Endothelial cell (in vitro differentiated cells): ENCODE results near the gene GRHL1. TPM values are rescaled to one million over a fixed set of nuclear protein-coding genes. Genes with fewer than 3 reads are reported as not detected.
"Not testable (repeated sequence)": the region's sequence is repeated elsewhere in the genome, so short reads cannot be mapped to it uniquely, and the experiment has no call there.

Experiments used
- DNase-seq: peaks from one replicate; pipeline ENCODE4 v3.0.0; 2021; ENCODE audit warnings: low spot score
- H3K27ac Mint-ChIP-seq: one replicate; pipeline ENCODE4 v1.8.0; 2021; ENCODE audit warnings: mixed read lengths, inconsistent platforms; ENCODE audit not compliant: unreplicated experiment
- H3K27me3 Mint-ChIP-seq: one replicate; pipeline ENCODE4 v1.8.0; 2021; ENCODE audit warnings: mild to moderate bottlenecking, moderate library complexity, mixed read lengths, inconsistent platforms; ENCODE audit not compliant: unreplicated experiment
- H3K36me3 Mint-ChIP-seq: one replicate; pipeline ENCODE4 v1.8.0; 2021; ENCODE audit warnings: mild to moderate bottlenecking, low read depth, mixed read lengths, inconsistent platforms; ENCODE audit not compliant: unreplicated experiment
- H3K4me1 Mint-ChIP-seq: one replicate; pipeline ENCODE4 v1.8.0; 2021; ENCODE audit warnings: mild to moderate bottlenecking, mixed read lengths, inconsistent platforms; ENCODE audit not compliant: unreplicated experiment
- H3K4me3 Mint-ChIP-seq: one replicate; pipeline ENCODE4 v1.8.0; 2021; ENCODE audit warnings: mild to moderate bottlenecking, mixed read lengths, inconsistent platforms; ENCODE audit not compliant: unreplicated experiment
- H3K9me3 Mint-ChIP-seq: one replicate; pipeline ENCODE4 v1.8.0; 2021; ENCODE audit warnings: mixed read lengths, inconsistent platforms; ENCODE audit not compliant: unreplicated experiment
- total RNA-seq: library from RNA; stranded (reverse); fragmentation: NEBNext Ultra II Directional; extraction: Animal tissue kit (Norgen Biotek cat#: 25700); gene quantifications from one replicate; pipeline ENCODE4 v1.2.1, GENCODE V29; 2021; ENCODE audit not compliant: unreplicated experiment
- TF ChIP-seq, protein P1 (sequence below): fragments of 200-600 bp; sonication (generic); IDR thresholded peaks from one replicate; pipeline ENCODE4 v1.5.0; 2021; ENCODE audit warnings: antibody characterized with exemption; ENCODE audit not compliant: unreplicated experiment

Gene GRHL1
- total RNA-seq, 1 donor from 2014 or later, result 1.7 TPM

DNA sequence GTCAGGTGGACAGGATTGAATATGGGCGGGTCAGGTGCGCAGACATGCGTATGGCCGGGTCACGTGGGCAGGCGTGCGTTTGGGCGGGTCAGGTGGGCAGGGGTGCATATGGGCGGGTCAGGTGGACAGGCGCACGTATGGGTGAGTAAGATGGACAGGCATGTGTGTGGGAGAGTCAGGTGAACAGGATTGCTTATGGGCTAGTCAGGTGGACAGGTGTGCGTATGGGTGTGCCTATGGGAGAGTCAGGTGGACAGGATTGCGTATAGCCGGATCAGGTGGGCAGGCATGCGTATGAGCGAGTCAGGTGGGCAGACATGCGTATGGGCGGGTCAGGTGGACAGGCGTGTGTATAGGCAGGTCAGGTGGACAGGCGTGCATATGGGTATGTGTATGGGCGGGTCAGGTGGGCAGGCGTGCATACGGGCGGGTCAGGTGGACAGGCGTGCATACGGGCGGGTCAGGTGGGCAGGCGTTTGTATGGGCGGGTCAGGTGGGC lies 61.5 kb downstream of the GRHL1 start:
- H3K36me3 Mint-ChIP-seq, result no peaks in the 10 kb centered on the region
- H3K9me3 Mint-ChIP-seq, result no peaks in the 10 kb centered on the region
- H3K4me1 Mint-ChIP-seq, result no peaks in the 10 kb centered on the region
- no peak for DNase-seq
- TF ChIP-seq, protein P1, sequence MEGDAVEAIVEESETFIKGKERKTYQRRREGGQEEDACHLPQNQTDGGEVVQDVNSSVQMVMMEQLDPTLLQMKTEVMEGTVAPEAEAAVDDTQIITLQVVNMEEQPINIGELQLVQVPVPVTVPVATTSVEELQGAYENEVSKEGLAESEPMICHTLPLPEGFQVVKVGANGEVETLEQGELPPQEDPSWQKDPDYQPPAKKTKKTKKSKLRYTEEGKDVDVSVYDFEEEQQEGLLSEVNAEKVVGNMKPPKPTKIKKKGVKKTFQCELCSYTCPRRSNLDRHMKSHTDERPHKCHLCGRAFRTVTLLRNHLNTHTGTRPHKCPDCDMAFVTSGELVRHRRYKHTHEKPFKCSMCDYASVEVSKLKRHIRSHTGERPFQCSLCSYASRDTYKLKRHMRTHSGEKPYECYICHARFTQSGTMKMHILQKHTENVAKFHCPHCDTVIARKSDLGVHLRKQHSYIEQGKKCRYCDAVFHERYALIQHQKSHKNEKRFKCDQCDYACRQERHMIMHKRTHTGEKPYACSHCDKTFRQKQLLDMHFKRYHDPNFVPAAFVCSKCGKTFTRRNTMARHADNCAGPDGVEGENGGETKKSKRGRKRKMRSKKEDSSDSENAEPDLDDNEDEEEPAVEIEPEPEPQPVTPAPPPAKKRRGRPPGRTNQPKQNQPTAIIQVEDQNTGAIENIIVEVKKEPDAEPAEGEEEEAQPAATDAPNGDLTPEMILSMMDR, result no peak
- no peak overlapping the region for H3K4me3 Mint-ChIP-seq
- H3K27ac Mint-ChIP-seq, result no peak overlapping the region
- H3K27me3 Mint-ChIP-seq, result no peaks in the 10 kb centered on the region

DNA sequence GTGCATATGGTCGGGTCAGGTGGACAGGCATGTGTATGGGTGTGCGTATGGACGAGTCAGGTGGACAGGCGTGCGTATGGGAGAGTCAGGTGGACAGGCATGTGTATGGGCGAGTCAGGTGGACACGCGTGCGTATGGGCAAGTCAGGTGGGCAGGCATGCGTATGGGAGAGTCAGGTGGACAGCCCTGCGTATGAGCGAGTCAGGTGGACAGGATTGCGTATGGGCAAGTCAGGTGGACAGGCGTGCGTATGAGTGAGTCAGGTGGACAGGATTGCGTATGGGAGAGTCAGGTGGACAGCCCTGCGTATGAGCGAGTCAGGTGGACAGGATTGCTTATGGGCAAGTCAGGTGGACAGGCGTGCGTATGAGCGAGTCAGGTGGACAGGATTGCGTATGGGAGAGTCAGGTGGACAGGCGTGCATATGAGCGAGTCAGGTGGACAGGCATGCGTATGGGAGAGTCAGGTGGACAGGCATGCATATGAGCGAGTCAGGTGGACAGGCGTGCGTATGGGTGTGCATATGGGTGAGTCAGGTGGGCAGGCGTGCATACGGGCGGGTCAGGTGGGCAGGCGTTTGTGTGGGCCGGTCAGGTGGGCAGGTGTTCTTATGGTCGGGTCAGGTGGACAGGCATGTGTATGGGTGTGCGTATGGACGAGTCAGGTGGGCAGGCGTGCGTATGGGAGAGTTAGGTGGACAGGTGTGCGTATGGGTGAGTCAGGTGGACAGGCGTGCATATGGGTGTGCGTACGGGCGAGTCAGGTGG lies 62.3 kb downstream of the GRHL1 start:
- not testable (repeated sequence) for H3K4me1 Mint-ChIP-seq, H3K36me3 Mint-ChIP-seq, H3K9me3 Mint-ChIP-seq

DNA sequence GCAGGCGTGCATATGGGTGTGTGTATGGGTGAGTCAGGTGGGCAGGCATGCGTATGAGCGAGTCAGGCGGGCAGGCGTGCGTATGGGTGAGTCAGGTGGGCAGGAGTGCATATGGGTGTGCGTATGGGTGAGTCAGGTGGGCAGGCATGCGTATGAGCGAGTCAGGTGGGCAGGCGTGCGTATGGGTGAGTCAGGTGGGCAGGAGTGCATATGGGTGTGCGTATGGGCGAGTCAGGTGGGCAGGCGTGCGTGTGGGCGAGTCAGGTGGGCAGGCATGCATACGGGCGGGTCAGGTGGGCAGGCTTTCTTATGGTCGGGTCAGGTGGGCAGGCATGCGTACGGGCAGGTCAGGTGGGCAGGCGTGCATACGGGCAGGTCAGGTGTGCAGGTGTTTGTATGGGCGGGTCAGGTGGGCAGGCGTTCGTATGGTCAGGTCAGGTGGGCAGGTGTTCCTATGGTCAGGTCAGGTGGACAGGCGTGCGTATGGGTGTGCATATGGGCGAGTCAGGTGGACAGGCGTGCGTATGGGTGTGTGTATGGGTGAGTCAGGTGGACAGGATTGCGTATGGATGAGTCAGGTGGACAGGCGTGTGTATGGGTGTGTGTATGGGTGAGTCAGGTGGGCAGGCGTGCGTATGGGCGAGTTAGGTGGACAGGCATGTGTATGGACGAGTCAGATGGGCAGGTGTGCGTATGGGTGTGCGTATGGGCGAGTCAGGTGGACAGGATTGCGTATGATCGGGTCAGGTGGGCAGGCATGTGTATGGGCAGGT lies 63.1 kb downstream of the GRHL1 start:
- Mint-ChIP-seq H3K4me3 (no peak overlapping the region), H3K9me3 (no peaks in the 10 kb centered on the region), H3K4me1 (peaks cover 4% of the 10 kb centered on the region), H3K36me3 (no peaks in the 10 kb centered on the region), H3K27ac (no peak overlapping the region), H3K27me3 (no peaks in the 10 kb centered on the region)
- no peak for DNase-seq
- TF ChIP-seq, protein P1, result no peak

More for the DNA sequence above, 62.3 kb downstream of the GRHL1 start:
- not testable (repeated sequence) for H3K27ac Mint-ChIP-seq, H3K27me3 Mint-ChIP-seq, DNase-seq, H3K4me3 Mint-ChIP-seq

DNA sequence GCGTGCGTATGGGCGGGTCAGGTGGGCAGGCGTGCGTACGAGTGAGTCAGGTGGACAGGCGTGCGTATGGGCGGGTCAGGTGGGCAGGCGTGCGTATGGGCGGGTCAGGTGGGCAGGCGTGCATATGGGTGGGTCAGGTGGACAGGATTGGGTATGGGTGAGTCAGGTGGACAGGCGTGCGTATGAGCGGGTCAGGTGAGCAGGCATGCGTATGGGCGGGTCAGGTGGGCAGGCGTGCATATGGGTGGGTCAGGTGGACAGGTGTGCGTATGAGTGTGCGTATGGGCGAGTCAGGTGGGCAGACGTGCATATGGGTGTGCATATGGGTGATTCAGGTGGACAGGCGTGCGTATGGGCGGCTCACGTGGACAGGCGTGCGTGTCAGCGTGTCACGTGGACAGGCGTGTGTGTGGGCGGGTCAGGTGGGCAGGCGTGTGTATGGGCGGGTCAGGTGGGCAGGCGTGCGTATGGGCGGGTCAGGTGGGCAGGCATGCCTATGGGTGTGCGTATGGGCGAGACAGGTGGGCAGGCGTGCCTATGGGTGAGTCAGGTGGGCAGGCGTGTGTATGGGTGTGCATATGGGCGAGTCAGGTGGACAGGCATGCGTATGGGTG lies 64.0 kb downstream of the GRHL1 start:
- not testable (repeated sequence) for H3K4me1 Mint-ChIP-seq

DNA sequence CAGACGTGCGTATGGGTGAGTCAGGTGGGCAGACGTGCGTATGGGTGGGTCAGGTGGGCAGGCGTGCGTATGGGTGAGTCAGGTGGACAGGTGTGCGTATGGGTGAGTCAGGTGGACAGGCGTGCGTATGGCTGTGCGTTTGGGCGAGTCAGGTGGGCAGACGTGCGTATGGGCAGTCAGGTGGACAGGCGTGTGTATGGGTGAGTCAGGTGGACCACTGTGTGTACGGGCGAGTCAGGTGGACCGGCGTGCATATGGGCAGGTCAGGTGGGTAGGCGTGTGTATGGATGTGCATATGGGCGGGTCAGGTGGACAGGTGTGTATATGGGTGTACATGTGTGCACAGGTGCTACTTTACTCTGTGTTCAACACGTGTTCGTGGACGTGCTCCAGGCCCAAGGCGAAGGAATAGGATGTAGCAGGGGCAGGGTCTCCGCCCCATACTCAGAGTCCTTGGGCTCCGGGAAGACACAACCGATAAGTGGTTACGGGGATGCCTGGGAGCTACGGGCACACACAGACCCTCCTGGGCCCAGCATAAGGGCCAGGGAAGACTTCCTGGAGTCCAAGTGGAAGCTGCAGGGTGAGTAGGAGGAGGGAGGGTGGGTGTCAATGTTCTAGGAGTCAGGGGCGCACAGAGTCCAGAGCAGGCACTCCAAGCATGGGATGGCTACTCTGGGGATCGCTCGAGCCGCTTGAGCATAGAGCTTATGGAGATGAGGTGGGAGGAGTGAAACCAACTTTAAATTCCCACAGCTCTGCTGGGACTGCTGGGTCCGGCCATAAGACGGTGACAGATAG lies 64.7 kb downstream of the GRHL1 start:
- Mint-ChIP-seq H3K4me3 (no peak overlapping the region), H3K9me3 (no peaks in the 10 kb centered on the region), H3K36me3 (no peaks in the 10 kb centered on the region), H3K27ac (no peak overlapping the region), H3K27me3 (no peaks in the 10 kb centered on the region), H3K4me1 (peaks cover 4% of the 10 kb centered on the region)
- TF ChIP-seq, protein P1, result no peak
- DNase-seq, result no peak

More for the DNA sequence above, 64.0 kb downstream of the GRHL1 start:
- not testable (repeated sequence) for H3K27ac Mint-ChIP-seq, DNase-seq, H3K4me3 Mint-ChIP-seq, H3K36me3 Mint-ChIP-seq, H3K9me3 Mint-ChIP-seq, H3K27me3 Mint-ChIP-seq
